OCI-LY3 (cell line): Measurements from ENCODE around the gene SUSD1.

ENCODE experiments used
- H2AFZ ChIP-seq: fragments of 200-600, 300-600 bp; shearing (Covaris generic); 2 replicates; pipeline ENCODE4 v1.6.0; 2014; ENCODE audit warnings: antibody characterized with exemption, low read depth, low read length
- H3K27ac ChIP-seq: fragments of 200-600, 300-600 bp; sonication (generic); 2 replicates; pipeline ENCODE4 v1.5.1; 2014; ENCODE audit warnings: mild to moderate bottlenecking, low read length, moderate library complexity, mixed read lengths
- H3K27me3 ChIP-seq: fragments of 200-600, 300-600 bp; sonication (generic); 2 replicates; pipeline ENCODE4 v1.6.1; 2014; ENCODE audit warnings: low read depth, low read length, mixed read lengths
- H3K36me3 ChIP-seq: fragments of 200-600, 300-600 bp; sonication (generic); replicated peaks from 2 replicates; pipeline ENCODE3; 2014; ENCODE audit warnings: low read depth, low read length, mixed read lengths
- H3K4me1 ChIP-seq: fragments of 300-600, 200-600 bp; sonication (generic); 2 replicates; pipeline ENCODE4 v1.6.1; 2014; ENCODE audit warnings: low read length, mixed read lengths
- H3K4me2 ChIP-seq: fragments of 200-600, 300-600 bp; sonication (generic); 2 replicates; pipeline ENCODE4 v1.6.1; 2014; ENCODE audit warnings: low read length, mixed read lengths
- H3K4me3 ChIP-seq: fragments of 300-600, 200-600 bp; sonication (generic); 2 replicates; pipeline ENCODE4 v1.5.1; 2014; ENCODE audit warnings: antibody characterized with exemption, mild to moderate bottlenecking, low read length, moderate library complexity
- H3K79me2 ChIP-seq: fragments of 300-600, 200-600 bp; shearing (Covaris generic); 2 replicates; pipeline ENCODE4 v1.6.1; 2014; ENCODE audit warnings: mild to moderate bottlenecking, low read length, mixed read lengths
- H3K9ac ChIP-seq: fragments of 300-600, 200-600 bp; shearing (Covaris generic); 2 replicates; pipeline ENCODE4 v1.6.0; 2014; ENCODE audit warnings: mild to moderate bottlenecking, low read length, moderate library complexity
- H3K9me3 ChIP-seq: fragments of 200-600, 300-600 bp; shearing (Covaris generic); 2 replicates; pipeline ENCODE4 v1.6.1; 2014; ENCODE audit warnings: low read length, mixed read lengths; ENCODE audit not compliant: insufficient read depth
- H4K20me1 ChIP-seq: fragments of 200-600, 300-600 bp; sonication (generic); 2 replicates; pipeline ENCODE4 v1.6.1; 2016; ENCODE audit warnings: low read length, mixed read lengths; ENCODE audit not compliant: insufficient read depth
- CTCF ChIP-seq: fragments of 200-600, 300-600 bp; sonication (generic); IDR thresholded peaks from 2 replicates; pipeline ENCODE4 v1.5.1; 2014; ENCODE audit warnings: antibody characterized with exemption, low read length, low read depth
- EZH2phosphoT487 ChIP-seq: fragments of 200-600 bp; shearing (Covaris generic); IDR thresholded peaks from 2 replicates; pipeline ENCODE4 v1.6.1; 2018; ENCODE audit warnings: antibody characterized with exemption, mixed run types, low read depth

Gene SUSD1

GRCh38 chr9:112112519-112112918 lies 62.6 kb downstream of the SUSD1 start:
- Histone ChIP-seq H3K4me2 (no peak overlapping the region), H3K27ac (no peak overlapping the region), H3K36me3 (no peaks in the 10 kb centered on the region), H2AFZ (no peak overlapping the region), H3K79me2 (no peaks in the 10 kb centered on the region), H3K9me3 (no peaks in the 10 kb centered on the region), H3K4me1 (peaks cover 14% of the 10 kb centered on the region), H3K9ac (no peak overlapping the region), H3K27me3 (no peaks in the 10 kb centered on the region), H4K20me1 (no peaks in the 10 kb centered on the region), H3K4me3 (no peak overlapping the region)
- TF ChIP-seq CTCF (no peak), EZH2phosphoT487 (no peak)

- Histone ChIP-seq H3K4me1 (peaks cover 14% of the 10 kb centered on the region), H3K9me3 (no peaks in the 10 kb centered on the region), H3K9ac (no peak overlapping the region), H3K27me3 (no peaks in the 10 kb centered on the region), H4K20me1 (no peaks in the 10 kb centered on the region), H3K27ac (no peak overlapping the region), H3K79me2 (no peaks in the 10 kb centered on the region), H2AFZ (no peak overlapping the region), H3K4me3 (no peak overlapping the region), H3K36me3 (no peaks in the 10 kb centered on the region), H3K4me2 (peak overlapping the region; percentile 3; the same call in 1 of the 2 replicates)
- no peak for TF ChIP-seq CTCF
- TF ChIP-seq EZH2phosphoT487, result no peak
Observed at GRCh38 chr9:112111461-112111860, 63.6 kb downstream of the SUSD1 start.

- no peaks in the 10 kb centered on the region for H3K9me3 ChIP-seq
- no peaks in the 10 kb centered on the region for H4K20me1 ChIP-seq
- H3K4me3 ChIP-seq, result no peak overlapping the region
- no peaks in the 10 kb centered on the region for H3K79me2 ChIP-seq
- H3K9ac ChIP-seq, result no peak overlapping the region
- H2AFZ ChIP-seq, result no peak overlapping the region
- H3K4me1 ChIP-seq, result peaks cover 14% of the 10 kb centered on the region
- H3K4me2 ChIP-seq, result no peak overlapping the region
- no peaks in the 10 kb centered on the region for H3K36me3 ChIP-seq
- TF ChIP-seq EZH2phosphoT487 (no peak), CTCF (no peak)
- H3K27ac ChIP-seq, result no peak overlapping the region
- no peaks in the 10 kb centered on the region for H3K27me3 ChIP-seq
Observed at GRCh38 chr9:112110777-112111113, 64.4 kb downstream of the SUSD1 start.

GRCh38 chr9:112110094-112110776 lies 64.9 kb downstream of the SUSD1 start:
- Histone ChIP-seq H3K9me3 (no peaks in the 10 kb centered on the region), H3K36me3 (no peaks in the 10 kb centered on the region), H3K4me3 (no peak overlapping the region), H3K79me2 (no peaks in the 10 kb centered on the region), H3K4me1 (peaks cover 18% of the 10 kb centered on the region), H3K27ac (no peak overlapping the region), H3K27me3 (no peaks in the 10 kb centered on the region), H4K20me1 (no peaks in the 10 kb centered on the region), H2AFZ (no peak overlapping the region), H3K4me2 (no peak overlapping the region), H3K9ac (no peak overlapping the region)
- no peak for TF ChIP-seq CTCF
- no peak for TF ChIP-seq EZH2phosphoT487
